GM18873 (cell line): ENCODE results near the gene YIPF2.
"Not testable (repeated sequence)": the region's sequence is repeated elsewhere in the genome, so short reads cannot be mapped to it uniquely, and the experiment has no call there.

Source experiments
- ATAC-seq: cut with Tn5 transposase; IDR thresholded peaks from one replicate; pipeline ENCODE4 v1.9.1; 2021; ENCODE audit warnings: mild to moderate bottlenecking, moderate library complexity, moderate number of reproducible peaks; ENCODE audit not compliant: unreplicated experiment, low FRiP score

The YIPF2 gene

GRCh38 chr19:10881403-10882107 lies 46.9 kb downstream of the YIPF2 start:
- ATAC-seq, result no peak

DNA sequence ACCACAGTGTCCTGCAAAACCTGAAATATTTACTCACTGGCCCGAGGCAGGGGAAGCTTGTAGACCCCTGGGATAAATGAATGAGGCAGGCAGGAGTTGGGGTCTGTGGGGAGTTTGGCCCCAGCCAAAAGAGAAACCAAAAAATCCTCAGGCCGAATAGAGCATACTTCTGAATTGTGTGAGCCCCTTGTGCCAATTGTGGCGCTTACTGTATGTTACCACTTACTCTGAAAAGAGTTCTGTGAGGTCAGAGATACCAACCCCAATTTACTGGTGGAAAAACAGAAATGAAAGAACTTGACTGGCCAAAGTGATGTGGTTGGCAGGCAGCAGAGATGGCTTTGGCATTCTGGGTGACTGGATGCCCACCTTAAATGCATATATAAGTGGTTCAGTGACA lies 50.2 kb downstream of the YIPF2 start:
- no peak for ATAC-seq

- not testable (repeated sequence) for ATAC-seq
Observed at GRCh38 chr19:10877608-10878007, 50.8 kb downstream of the YIPF2 start.

DNA sequence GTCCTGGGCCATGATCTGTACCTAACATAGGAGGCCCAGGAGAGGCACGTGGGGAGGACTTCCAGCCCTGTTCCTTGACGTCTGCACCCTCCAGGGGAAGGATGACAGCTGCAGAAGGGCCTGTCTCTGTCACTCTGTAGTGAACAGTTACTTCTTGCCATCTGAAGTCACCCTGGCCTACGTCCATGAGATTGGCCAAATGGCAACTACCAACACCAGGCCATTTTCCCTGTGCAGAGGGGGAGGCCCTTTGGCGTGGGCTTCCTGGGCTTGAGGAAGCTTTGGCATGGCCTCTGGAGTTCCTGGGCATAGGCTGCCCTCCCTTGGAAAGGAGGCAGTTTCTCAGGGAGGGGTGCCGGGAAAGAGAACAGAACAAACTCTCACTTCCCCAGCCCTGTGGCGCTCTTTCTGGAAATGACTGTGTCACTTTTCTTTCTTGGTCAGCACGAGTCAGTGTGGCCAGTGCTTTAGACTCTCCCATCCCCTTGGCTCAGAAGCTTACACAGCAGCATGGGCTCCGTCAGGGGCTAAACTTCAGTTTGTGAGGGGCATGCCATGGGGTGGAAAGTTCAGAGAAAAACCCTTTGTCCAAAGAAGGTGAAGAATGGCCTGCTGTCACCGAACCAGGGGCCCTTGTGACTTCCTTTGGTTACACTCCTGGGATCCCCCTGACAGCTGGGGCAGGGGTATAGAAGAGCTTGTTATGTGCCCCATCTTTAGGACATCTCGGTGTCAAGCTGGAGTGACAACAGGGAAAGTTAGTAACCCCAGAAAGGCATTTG lies 51.8 kb downstream of the YIPF2 start:
- ATAC-seq, result peak; percentile 32

- ATAC-seq, result no peak
Observed at GRCh38 chr19:10874024-10874423, 54.4 kb downstream of the YIPF2 start.

DNA sequence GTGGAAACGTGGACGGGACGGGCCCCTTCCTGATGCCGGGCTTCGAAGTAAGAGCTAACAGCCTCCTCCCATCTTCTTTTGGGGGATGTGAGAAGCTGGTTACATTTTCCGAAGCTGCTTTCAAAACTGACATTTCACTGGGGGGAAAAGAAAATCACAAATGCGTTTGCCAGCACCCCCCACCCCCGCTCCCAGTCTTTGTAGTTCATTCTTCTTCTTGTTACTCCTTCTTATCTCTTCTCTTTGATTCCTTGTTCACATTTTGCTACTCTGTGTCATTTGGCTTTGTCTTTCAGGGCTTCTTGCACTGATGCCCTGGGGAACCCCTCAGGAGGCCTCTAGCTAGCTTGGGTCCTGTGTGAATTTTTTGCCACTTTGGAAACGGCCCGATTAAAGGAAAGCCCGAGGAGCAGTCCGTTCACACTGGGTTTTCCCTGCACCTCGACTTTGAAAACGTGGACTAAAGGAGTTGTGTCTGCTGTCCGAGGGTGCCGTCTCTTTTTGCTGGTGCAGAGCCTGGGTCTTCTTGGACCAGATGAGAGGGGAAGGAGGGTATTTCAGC lies 55.8 kb downstream of the YIPF2 start:
- no peak for ATAC-seq
